Smooth muscle cell of the coronary artery (primary cell): ENCODE results near the gene DLG1. TPM values are rescaled to one million over a fixed set of nuclear protein-coding genes. Genes with fewer than 3 reads are reported as not detected.

Experiments
- total RNA-seq: library from RNA; depleted of rRNA; stranded (reverse); fragments of >200 nt; gene quantifications from 2 replicates; pipeline ENCODE4 v1.2.3, GENCODE V29; 2014; ENCODE audit warnings: low replicate concordance

Gene DLG1
- total RNA-seq: 30.2 and 53.3 TPM in 2 replicates

GRCh38 chr3:197298341-197298944, at the start of gene DLG1:
DLG1 (minus strand) TSS chr3:197298612; CDS start chr3:197297204, 1,408 bp downstream.

GRCh38 chr3:197029511-197030167, 268.8 kb downstream of the DLG1 start, which contains the start of gene MELTF:
MELTF (minus strand) TSS chr3:197029817; CDS start chr3:197029702, 115 bp downstream.

